Liver (tissue), 9 donors: ENCODE measurements around the gene RFNG. TPM values are rescaled to one million over a fixed set of nuclear protein-coding genes. Genes with fewer than 3 reads are reported as not detected.

Source experiments
- DNase-seq: peaks from one replicate; pipeline ENCODE4 v3.0.0-alpha.2; 2017; ENCODE audit warnings: low spot score
- H3K27ac ChIP-seq, 2 donors: one replicate each; pipeline ENCODE4 v1.7.0; 2013; ENCODE audit warnings: inconsistent platforms in 2 of 2, low read length in 2 of 2, control low read depth in 1 of 2, low read depth in 1 of 2, mild to moderate bottlenecking in 1 of 2
- H3K27me3 ChIP-seq, 4 donors: one replicate each; pipeline versions ENCODE4 v1.6.1 to v1.7.0; 2013; ENCODE audit warnings: low read length in 3 of 4, inconsistent platforms in 1 of 4, mild to moderate bottlenecking in 1 of 4, moderate library complexity in 1 of 4; ENCODE audit not compliant: control insufficient read depth in 4 of 4, insufficient read depth in 4 of 4
- H3K36me3 ChIP-seq, 4 donors: one replicate each; pipeline versions ENCODE4 v1.6.1 to v1.7.0; 2013; ENCODE audit warnings: low read length in 3 of 4, mild to moderate bottlenecking in 3 of 4, low read depth in 1 of 4, moderate library complexity in 1 of 4; ENCODE audit not compliant: control insufficient read depth in 4 of 4, insufficient read depth in 3 of 4
- H3K4me1 ChIP-seq, 4 donors: one replicate each; pipeline versions ENCODE4 v1.6.1 to v1.7.0; 2013; ENCODE audit warnings: low read length in 3 of 4, mild to moderate bottlenecking in 3 of 4, moderate library complexity in 1 of 4; ENCODE audit not compliant: control insufficient read depth in 4 of 4, insufficient read depth in 4 of 4
- H3K4me3 ChIP-seq, 3 donors: one replicate each; pipeline versions ENCODE4 v1.6.1 to v1.7.0; 2013; ENCODE audit warnings: low read length in 3 of 3, control low read depth in 1 of 3, low read depth in 1 of 3, mild to moderate bottlenecking in 1 of 3
- H3K9ac ChIP-seq, 2 donors: one replicate each; pipeline ENCODE4 v1.7.0; 2013; ENCODE audit warnings: low read length in 2 of 2, mild to moderate bottlenecking in 2 of 2, moderate library complexity in 2 of 2, control low read depth in 1 of 2, low read depth in 1 of 2
- H3K9me3 ChIP-seq, 4 donors: one replicate each; pipeline versions ENCODE4 v1.6.1 to v1.7.0; 2013; ENCODE audit warnings: low read length in 3 of 4; ENCODE audit not compliant: control insufficient read depth in 4 of 4
- ATF3 ChIP-seq: IDR thresholded peaks from 2 replicates; pipeline ENCODE4 v1.6.1; 2016; ENCODE audit warnings: antibody characterized with exemption
- CTCF ChIP-seq: fragments of 150-350 bp; IDR thresholded peaks from 2 replicates; pipeline ENCODE4 v1.5.1; 2017; ENCODE audit warnings: improper control_type of control experiment, low read depth, low read length; ENCODE audit not compliant: missing input control
- EGR1 ChIP-seq, 2 donors: IDR thresholded peaks; 2 replicates each; pipeline ENCODE4 v1.6.1; 2016 to 2018; ENCODE audit warnings: antibody characterized with exemption in 2 of 2, low read depth in 2 of 2
- FOXA1 ChIP-seq: IDR thresholded peaks from 2 replicates; pipeline ENCODE4 v1.6.1; 2016; ENCODE audit warnings: antibody characterized with exemption
- FOXA2 ChIP-seq: IDR thresholded peaks from 2 replicates; pipeline ENCODE4 v1.6.1; 2016; ENCODE audit warnings: antibody characterized with exemption
- HNF4A ChIP-seq, 2 donors: conservative IDR thresholded peaks; 2 replicates each; pipeline ENCODE4 v1.6.1; 2016; ENCODE audit warnings: antibody characterized with exemption in 2 of 2, mild to moderate bottlenecking in 2 of 2
- HNF4G ChIP-seq: IDR thresholded peaks from 2 replicates; pipeline ENCODE4 v1.6.1; 2016; ENCODE audit warnings: antibody characterized with exemption
- JUND ChIP-seq, 2 donors: IDR thresholded peaks; 2 replicates each; pipeline ENCODE4 v1.6.1; 2016; ENCODE audit warnings: antibody characterized with exemption in 2 of 2
- MAX ChIP-seq: IDR thresholded peaks from 2 replicates; pipeline ENCODE4 v1.6.1; 2016; ENCODE audit warnings: antibody characterized with exemption
- REST ChIP-seq: IDR thresholded peaks from 2 replicates; pipeline ENCODE4 v1.6.1; 2016; ENCODE audit warnings: antibody characterized with exemption, mild to moderate bottlenecking
- RXRA ChIP-seq, 2 donors: IDR thresholded peaks; 2 replicates each; pipeline ENCODE4 v1.6.1; 2017 to 2018; ENCODE audit warnings: antibody characterized with exemption in 2 of 2, mild to moderate bottlenecking in 1 of 2
- SP1 ChIP-seq: IDR thresholded peaks from 2 replicates; pipeline ENCODE4 v1.6.1; 2018; ENCODE audit warnings: antibody characterized with exemption, mild to moderate bottlenecking
- TAF1 ChIP-seq: conservative IDR thresholded peaks from 2 replicates; pipeline ENCODE4 v1.6.1; 2016; ENCODE audit warnings: antibody characterized with exemption, mild to moderate bottlenecking
- YY1 ChIP-seq: IDR thresholded peaks from 2 replicates; pipeline ENCODE4 v1.6.1; 2016; ENCODE audit warnings: antibody characterized with exemption, mild to moderate bottlenecking
- ZBTB33 ChIP-seq: IDR thresholded peaks from 2 replicates; pipeline ENCODE4 v1.6.1; 2016; ENCODE audit warnings: antibody characterized with exemption
- WGBS: extraction: QIAGEN DNeasy Blood & Tissue Kit; methylation state at CpG from one replicate; pipeline ENCODE4 v1.1.7; 2013; 5-methylcytosine and 5-hydroxymethylcytosine counted together
- polyA plus RNA-seq, 2 donors: library from polyadenylated mRNA; stranded (reverse) in 1 of 2; unstranded in 1 of 2; fragments of 200-250 nt in 1 of 2; fragments of >200 nt in 1 of 2; fragmentation: Nextera tagmentation in 1 of 2; extraction: Ambion mirVana in 1 of 2; gene quantifications; one replicate each; pipeline versions ENCODE4 v1.2.1 to v1.2.3, GENCODE V29; 2013 to 2015
- total RNA-seq, 2 donors: library from RNA; depleted of rRNA; stranded (reverse); fragments of >200 nt; gene quantifications; one replicate each; pipeline ENCODE4 v1.2.3, GENCODE V29; 2014
- donor health status: healthy.
- donor health status: healthy.
- donor health status: healthy.
- donor health status: healthy.
- donor health status: healthy.

RFNG gene
- total and polyA plus RNA-seq, 4 donors, result 15.0 to 36.0 (median 23.4) TPM

- TF ChIP-seq HNF4A (conservative IDR thresholded peaks at IDR 0.05) (no peak), FOXA2 (no peak), ATF3 (no peak), CTCF (no peak), RXRA (IDR thresholded peaks at IDR 0.05) (no peak), TAF1 (no peak), MAX (no peak), HNF4G (no peak), SP1 (no peak), ZBTB33 (no peak), REST (no peak), YY1 (no peak), JUND (IDR thresholded peaks at IDR 0.05) (no peak)
- peaks cover 5 to 17% (median 14%) of the 10 kb centered on the region in 4 donors for H3K4me1 ChIP-seq
- 86% methylated on average over 19 of the region's 19 CpGs for WGBS
These were observed 7.8 kb upstream of the RFNG start for GRCh38 chr17:82059272-82060000.

GRCh38 chr17:82058855-82059249 lies 7.2 kb upstream of the RFNG start:
- 88% methylated on average over 10 of the region's 10 CpGs for WGBS
- no peaks in the 10 kb centered on the region for H3K9me3 ChIP-seq
- no peak for DNase-seq
- peaks cover 3 to 14% (median 8%) of the 10 kb centered on the region in 4 donors for H3K4me1 ChIP-seq
- H3K9ac ChIP-seq, result no peak overlapping the region
- peaks cover 6 to 79% (median 32%) of the 10 kb centered on the region in 4 donors for H3K36me3 ChIP-seq
- no peak overlapping the region for H3K4me3 ChIP-seq
- H3K27ac ChIP-seq, result no peak overlapping the region
- no peaks in the 10 kb centered on the region for H3K27me3 ChIP-seq
- TF ChIP-seq HNF4A (conservative IDR thresholded peaks at IDR 0.05), result no peak
- no peak for TF ChIP-seq FOXA2
- no peak for TF ChIP-seq EGR1 (IDR thresholded peaks at IDR 0.05; ENCODE audit: low read depth in 2 of 2)
- TF ChIP-seq ZBTB33, result no peak
- TF ChIP-seq FOXA1, result no peak
- TF ChIP-seq RXRA (IDR thresholded peaks at IDR 0.05), result no peak

More at GRCh38 chr17:82059272-82060000, 7.8 kb upstream of the RFNG start:
- H3K27ac ChIP-seq, result no peak overlapping the region
- no peaks in the 10 kb centered on the region for H3K9me3 ChIP-seq
- H3K36me3 ChIP-seq, result peaks cover 6 to 77% (median 30%) of the 10 kb centered on the region in 4 donors
- H3K27me3 ChIP-seq, result no peaks in the 10 kb centered on the region
- H3K4me3 ChIP-seq, result no peak overlapping the region
- H3K9ac ChIP-seq, result no peak overlapping the region
- no peak for DNase-seq
